SHP77 treated with DMSO at 0.1 percent for 48 hours (cell line): ENCODE results near the gene ARPC2.

Experiments
- DNase-seq: peaks from one replicate; lab custom pipeline; 2025; lab: John Stamatoyannopoulos, UW

The ARPC2 gene

GRCh38 chr2:218217360-218218267 lies 625 bp downstream of the ARPC2 start:
- no peak for DNase-seq

DNA sequence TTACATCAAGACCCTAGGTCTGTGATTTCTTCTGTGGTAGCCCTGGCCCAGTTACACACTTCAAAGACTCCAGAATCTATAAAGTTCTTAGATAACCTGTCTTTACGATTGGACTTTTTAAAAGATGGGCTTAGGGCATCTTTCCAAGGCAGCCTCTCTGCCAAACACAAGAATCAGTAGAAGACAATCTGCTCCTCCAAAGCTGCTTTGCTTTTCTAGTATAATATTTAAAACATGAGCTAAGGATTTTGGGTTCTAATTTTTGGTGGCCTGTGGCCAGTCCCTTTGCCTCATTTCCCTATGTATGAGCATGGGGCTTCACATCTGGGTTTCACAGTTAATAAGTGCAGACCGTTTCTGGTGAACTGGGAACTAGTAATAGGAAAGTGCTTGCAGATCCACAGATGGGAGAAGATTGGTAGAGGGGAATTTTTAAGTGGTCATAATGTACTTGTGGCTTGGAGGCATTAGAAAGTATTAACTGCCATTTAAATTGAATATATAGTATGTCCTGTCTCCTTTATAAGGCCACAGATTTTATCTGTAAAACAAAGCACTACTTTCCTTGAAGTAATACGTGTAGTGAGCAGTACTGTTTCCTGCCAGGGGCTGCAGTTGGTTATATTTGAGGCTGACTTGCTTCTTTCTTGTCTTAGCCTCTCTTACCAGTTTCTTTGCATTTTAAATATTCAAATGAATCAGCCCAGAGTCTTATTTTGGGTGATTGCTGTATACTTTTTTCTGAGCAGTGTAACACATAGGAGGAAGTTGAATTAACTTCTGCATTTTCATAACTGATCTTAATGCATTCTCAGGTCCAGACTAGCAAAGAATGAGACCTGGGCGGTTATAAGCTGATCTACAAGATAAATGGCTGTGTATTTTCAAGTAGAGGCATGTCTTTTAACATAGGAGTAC lies 1.5 kb downstream of the ARPC2 start:
- no peak for DNase-seq

DNA sequence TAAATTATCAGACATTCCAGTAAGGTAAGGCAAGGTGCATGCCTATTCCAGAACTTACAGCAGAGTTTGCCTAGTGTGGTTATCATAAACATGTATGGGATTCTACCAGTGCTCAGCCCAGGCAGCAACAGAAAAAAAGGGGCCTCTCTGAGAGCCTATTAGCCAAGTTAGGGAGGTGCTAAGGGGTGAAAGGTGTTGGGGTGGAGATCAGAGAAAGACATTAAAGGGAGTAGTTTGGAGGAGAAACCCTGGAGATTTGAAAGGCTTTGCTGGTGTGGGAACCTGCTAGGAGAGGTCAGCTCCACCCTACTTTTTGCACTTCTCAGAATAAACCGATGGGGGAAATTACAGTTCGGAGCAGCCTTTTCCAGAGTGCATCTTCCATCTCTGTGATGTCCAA lies 2.9 kb downstream of the ARPC2 start:
- DNase-seq: no peak

DNA sequence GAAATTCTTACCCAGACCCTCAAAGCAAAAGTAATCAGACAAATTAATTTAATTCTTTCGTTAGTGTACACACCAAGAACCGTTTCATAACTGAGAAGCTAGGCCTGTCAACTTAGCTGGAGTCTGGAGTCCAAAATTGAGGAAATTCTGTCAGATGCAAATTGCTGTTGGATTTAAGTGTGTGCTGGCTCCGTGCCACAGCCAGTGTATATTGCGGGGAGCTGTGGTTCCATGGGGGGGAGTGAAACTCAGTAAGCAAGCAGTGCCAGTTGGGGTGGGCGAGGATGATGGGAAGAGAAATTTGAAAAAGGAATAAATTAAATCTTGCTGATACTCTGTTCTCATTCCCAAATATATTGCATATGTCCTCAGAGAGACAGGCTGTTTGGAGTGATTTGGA lies 4.0 kb downstream of the ARPC2 start:
- no peak for DNase-seq

- no peak for DNase-seq
Measured at GRCh38 chr2:218223046-218223445, 6.1 kb downstream of the ARPC2 start.

GRCh38 chr2:218224186-218224585 lies 7.2 kb downstream of the ARPC2 start:
- no peak for DNase-seq

DNA sequence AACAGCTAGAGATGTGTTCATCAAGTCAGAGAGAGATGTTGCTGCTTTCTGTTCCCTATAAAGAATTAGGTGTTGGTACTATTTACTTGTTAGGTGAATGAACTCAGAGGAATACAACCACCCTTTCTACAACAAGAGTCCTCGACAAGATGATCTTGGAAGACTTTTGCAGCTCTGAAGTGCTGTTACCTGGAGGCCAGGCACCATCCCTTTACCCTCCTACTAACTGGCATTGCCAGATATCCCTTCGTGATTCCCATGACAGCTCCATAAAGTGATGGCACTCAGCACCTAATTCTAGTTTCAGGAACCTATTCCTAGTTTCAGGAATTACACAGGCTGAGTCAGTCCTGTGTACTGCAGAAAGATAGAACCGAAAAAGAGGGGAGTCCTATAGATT lies 9.9 kb downstream of the ARPC2 start:
- no peak for DNase-seq

DNA sequence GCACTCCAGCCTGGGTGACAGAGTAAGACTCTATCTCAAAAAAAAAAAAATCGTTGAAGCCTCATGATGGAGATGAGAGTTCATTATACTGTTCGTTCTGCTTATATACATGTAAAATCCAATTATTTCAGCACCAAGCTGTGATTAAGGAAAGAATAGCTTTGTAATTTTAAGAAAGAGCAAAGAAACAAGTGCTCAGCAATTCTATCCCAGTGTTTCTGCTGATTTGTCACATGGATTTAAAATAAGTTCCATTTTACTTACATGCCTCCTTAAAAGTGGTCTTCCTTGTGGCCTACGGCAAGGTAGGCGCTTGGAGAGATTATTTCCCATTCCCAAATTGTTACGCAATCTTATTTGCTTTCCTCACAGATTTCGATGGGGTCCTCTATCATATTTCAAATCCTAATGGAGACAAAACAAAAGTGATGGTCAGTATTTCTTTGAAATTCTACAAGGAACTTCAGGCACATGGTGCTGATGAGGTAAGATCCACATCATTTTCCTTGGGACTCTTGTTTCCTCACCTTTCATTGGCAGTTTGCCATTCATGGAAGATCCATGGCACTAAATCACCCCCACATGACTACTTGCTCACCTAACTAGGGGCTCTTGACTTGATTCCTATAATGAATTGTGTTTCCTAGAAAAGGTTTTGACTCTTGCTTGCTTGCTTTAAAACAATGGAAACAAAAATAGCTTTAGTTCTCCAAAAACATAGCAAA lies 11.5 kb downstream of the ARPC2 start:
- DNase-seq: no peak

DNA sequence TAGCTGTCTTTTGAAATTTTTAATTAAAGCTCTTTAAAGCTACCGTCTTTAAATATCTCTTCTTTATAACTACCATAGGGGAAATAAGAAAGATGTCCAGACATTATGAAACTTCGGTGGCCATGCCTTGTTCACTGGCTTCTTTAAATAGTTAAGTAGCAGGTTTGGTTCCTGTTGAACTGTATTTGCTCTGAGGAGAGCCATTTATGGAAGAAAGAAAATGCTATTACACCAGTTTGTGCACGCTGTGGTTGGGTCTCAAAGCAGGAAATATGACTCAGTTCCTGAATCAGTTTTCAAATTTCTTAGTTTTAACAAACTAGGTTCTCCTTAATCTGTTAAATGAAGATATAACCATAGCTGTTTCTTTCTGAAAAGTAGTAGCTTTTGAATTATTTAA lies 12.2 kb downstream of the ARPC2 start:
- DNase-seq: no peak

GRCh38 chr2:218229851-218230250 lies 12.9 kb downstream of the ARPC2 start:
- no peak for DNase-seq

DNA sequence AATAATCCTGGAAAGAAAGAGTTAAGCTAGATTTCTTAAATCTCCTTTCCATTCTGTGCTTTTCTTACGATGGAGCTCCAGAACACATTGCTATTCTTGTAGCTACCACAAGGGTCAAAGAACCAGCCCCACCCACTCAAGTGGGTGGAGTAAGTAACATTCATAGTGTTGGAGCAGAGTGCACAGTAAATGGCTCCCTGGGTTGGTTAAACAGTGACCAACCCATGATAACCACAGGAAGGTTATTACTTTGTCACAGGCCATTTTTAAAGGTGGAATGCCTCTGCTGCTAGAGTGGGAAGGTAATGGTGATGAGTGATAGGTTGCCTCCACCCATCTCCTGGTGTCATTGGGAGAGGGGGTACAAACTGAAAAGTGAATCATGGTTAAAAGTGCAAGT lies 13.9 kb downstream of the ARPC2 start:
- DNase-seq: no peak

DNA sequence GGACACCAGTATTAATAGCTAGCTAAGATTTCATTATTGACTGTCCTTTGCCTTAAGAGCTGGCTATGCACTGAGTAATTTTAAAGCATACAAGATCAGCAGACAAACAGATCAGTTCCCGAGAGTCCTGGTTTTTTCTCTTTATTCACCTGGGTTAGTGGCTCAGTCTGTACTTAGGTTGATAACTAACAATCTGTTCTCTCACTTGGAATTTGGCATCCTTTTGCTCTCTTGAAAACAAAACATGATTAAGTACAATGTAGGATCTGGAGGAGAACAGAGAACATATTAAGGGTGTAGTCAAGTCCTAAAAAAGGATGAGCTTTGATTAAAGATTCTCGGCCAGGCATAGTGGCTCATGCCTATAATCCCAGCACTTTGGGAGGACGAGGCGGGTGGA lies 16.6 kb downstream of the ARPC2 start:
- DNase-seq: no peak

DNA sequence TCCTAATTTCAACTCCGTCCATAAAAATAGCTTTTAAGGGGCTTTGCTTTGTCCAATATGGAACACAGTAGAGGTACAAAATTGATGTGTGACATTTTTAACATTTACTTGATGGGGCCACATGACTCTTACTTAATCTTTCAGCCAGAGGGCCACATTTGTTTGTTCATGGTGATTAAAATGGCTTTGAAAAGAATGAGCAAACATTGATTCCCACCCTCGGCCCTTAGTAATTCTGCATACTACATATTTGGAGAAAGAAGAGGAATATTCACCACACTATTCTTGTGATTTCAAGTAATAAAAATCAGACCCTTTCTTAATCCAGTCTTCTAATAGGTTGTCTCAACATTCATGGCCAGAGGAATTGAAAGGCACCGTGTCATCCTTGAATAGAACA lies 17.5 kb downstream of the ARPC2 start:
- DNase-seq: no peak

GRCh38 chr2:218235017-218235416 lies 18.0 kb downstream of the ARPC2 start:
- no peak for DNase-seq

DNA sequence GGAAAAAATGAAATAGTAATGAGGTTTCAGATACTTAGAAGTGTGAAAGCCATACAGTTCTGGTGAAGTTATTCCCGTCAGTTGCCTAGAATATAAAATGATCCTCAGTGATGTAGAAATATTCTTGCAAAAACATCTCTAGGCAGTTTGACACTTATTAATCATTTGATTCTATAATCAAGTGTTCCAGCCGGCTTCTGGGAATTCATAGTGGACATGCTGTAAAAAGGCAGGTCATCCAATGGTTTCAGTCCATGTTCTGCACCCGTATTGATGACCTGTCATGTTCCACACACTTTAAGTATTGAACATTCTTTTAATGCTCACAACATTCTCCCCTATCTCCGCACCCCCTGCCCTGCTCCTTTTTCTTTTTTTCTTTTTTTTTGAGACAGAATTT lies 19.8 kb downstream of the ARPC2 start:
- DNase-seq: no peak

GRCh38 chr2:218238887-218239286 lies 21.9 kb downstream of the ARPC2 start:
- DNase-seq: no peak

DNA sequence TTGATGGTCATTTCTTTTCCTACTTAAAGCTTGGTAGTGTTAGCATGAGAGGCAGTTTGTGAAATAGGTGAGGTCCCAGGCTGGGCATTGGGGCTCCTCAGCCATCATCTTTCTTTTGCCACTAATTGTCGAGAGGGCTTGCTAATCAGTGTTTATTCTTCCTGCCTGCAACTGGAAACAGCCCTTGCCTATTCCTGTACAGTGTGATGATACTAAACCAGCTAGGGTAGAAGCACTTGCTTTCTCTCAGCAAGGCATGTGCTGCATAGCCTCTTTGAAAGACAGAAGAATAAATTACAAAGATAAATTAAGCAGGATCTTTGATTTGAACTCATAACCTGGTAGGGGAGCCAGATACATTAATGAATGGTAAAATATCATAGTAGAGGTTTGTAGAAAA lies 27.2 kb downstream of the ARPC2 start:
- DNase-seq: no peak

DNA sequence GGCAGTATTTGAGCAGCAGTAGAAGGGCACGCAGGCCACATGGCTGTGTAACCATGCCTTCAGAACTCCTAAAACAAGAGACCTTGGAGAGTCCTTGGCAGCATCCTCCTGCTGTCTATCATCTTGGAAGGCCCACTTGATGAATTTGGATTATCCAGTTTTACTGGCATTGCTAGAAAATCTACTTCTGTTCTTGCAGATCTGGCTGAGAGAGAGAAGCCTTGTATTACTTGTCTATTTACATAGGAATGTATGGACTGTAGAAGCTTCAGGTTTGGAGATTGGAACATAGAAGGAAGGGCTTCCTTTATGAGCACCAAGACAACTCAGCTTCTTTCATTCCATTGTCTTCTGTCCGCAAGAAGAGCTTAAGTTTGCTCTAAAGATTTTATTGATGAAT lies 27.7 kb downstream of the ARPC2 start:
- DNase-seq: no peak

- no peak for DNase-seq
Measured at GRCh38 chr2:218245214-218245613, 28.2 kb downstream of the ARPC2 start.

- no peak for DNase-seq
Measured at GRCh38 chr2:218249691-218250090, 32.7 kb downstream of the ARPC2 start.

DNA sequence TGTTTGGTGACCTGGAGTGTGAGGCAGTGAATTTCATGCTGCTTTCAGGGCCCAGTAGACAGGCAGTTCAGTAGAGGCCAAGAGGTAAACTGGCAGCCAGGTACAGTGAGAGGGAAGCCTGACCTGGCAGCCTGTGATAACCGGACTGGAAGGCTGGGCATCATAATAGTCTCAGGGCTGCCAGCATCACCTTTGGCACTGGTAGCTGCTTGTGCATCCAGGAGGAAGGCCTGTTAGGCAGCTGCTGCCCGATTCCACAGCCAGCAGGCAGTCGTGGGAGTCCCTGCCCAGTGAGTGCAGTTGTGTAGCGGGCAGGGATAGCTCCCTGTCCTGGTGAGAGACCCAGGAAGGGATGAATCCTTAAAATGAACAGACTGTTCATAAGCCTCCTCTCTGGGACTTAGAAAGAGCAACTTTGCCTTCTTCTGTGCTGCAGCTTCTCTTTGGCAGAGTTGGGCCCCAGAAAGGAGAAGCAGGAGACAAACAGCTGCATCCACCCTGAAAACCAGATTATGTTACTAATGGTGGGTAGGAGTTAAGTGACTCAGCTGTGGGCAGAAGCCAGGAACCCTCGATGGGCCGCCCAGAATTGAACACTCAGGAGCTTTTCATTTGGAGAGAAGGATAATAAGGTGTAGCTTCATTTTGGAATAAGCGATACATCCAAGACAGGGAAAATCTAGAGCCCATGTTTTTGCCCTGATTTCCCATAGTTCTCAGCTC lies 35.7 kb downstream of the ARPC2 start:
- DNase-seq: no peak

DNA sequence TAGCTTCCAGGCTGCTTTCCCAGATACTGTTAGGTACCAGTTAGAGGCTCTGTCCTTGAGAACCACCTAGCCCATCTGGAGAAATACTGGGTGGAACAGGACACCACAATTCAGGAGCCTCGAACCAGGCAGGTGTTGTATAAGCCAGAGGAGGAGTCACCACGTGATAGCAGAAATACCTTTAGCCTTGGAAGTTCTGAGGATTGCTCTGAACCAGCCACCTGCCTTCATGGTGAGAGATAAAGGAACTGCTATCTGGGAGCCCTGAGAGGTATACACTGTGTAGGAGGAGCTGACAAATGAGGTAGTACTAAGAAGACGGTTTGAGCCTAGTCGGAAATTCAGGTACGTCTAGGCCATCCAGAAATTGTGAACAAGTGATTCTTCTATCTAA lies 36.2 kb downstream of the ARPC2 start:
- DNase-seq: no peak
